ENCODE measurements around the gene REL.

GRCh38 chr2:60844105-60844504 lies 37.3 kb upstream of the REL start:
- TF ChIP-seq, protein P1, sequence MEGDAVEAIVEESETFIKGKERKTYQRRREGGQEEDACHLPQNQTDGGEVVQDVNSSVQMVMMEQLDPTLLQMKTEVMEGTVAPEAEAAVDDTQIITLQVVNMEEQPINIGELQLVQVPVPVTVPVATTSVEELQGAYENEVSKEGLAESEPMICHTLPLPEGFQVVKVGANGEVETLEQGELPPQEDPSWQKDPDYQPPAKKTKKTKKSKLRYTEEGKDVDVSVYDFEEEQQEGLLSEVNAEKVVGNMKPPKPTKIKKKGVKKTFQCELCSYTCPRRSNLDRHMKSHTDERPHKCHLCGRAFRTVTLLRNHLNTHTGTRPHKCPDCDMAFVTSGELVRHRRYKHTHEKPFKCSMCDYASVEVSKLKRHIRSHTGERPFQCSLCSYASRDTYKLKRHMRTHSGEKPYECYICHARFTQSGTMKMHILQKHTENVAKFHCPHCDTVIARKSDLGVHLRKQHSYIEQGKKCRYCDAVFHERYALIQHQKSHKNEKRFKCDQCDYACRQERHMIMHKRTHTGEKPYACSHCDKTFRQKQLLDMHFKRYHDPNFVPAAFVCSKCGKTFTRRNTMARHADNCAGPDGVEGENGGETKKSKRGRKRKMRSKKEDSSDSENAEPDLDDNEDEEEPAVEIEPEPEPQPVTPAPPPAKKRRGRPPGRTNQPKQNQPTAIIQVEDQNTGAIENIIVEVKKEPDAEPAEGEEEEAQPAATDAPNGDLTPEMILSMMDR (IDR thresholded peaks at IDR 0.05 in 2 of 3, conservative IDR thresholded peaks at IDR 0.05 in 1 of 3; ENCODE audit: borderline replicate concordance in 1 of 3, insufficient read depth in 1 of 3, low read depth in 2 of 3, low read length in 2 of 3), result no peak
- TF ChIP-seq JUND (IDR thresholded peaks at IDR 0.05), result no peak
- TF ChIP-seq EZH2 (IDR thresholded peaks at IDR 0.05), result no peak
- no peak for TF ChIP-seq SIN3A (IDR thresholded peaks at IDR 0.05; ENCODE audit: low read depth)
- no peak for TF ChIP-seq REST (IDR thresholded peaks at IDR 0.05; ENCODE audit: low read depth)
- TF ChIP-seq POLR2AphosphoS5 (IDR thresholded peaks at IDR 0.05; ENCODE audit: low read depth, low read length), result no peak
- TF ChIP-seq ZFX (IDR thresholded peaks at IDR 0.05), result no peak
- no peak for TF ChIP-seq MAX (IDR thresholded peaks at IDR 0.05)
